Loucy (cell line): ENCODE measurements around the gene IWS1.

Source experiments
- CTCF ChIP-seq: fragments of 200-600 bp; sonication (generic); conservative IDR thresholded peaks from 2 replicates; pipeline ENCODE4 v1.5.1; 2014; ENCODE audit warnings: mild to moderate bottlenecking, antibody characterized with exemption, low read length
- EZH2phosphoT487 ChIP-seq: fragments of 200-600 bp; IDR thresholded peaks from 2 replicates; pipeline ENCODE4 v1.6.1; 2018; ENCODE audit warnings: antibody characterized with exemption, mild to moderate bottlenecking, moderate library complexity, borderline replicate concordance

GRCh38 chr2:127532296-127532695 is 6.0 kb upstream of the IWS1 start:
- TF ChIP-seq CTCF (no peak), EZH2phosphoT487 (no peak)
